Thyroid gland (tissue), 4 donors: ENCODE results near the gene PELI1.

Experiments used
- POLR2A ChIP-seq, 2 donors: fragments of 450-650 bp; IDR thresholded peaks; one replicate each; pipeline ENCODE4 v1.6.1; 2017; ENCODE audit warnings: antibody characterized with exemption in 2 of 2, mild to moderate bottlenecking in 2 of 2, moderate library complexity in 1 of 2
- TF ChIP-seq, protein P1 (sequence below), 6 experiments: fragments of 200-600 bp in 3 of 6; fragments of 450-650 bp in 3 of 6; sonication (generic) in 3 of 6; IDR thresholded peaks; one replicate each; pipeline ENCODE4 v1.5.1; 2016 to 2019; ENCODE audit warnings: antibody characterized with exemption in 6 of 6, mild to moderate bottlenecking in 2 of 6, inconsistent platforms in 1 of 6, moderate library complexity in 1 of 6

GRCh38 chr2:64151476-64151875 is 7.3 kb upstream of the PELI1 start:
- TF ChIP-seq, protein P1, sequence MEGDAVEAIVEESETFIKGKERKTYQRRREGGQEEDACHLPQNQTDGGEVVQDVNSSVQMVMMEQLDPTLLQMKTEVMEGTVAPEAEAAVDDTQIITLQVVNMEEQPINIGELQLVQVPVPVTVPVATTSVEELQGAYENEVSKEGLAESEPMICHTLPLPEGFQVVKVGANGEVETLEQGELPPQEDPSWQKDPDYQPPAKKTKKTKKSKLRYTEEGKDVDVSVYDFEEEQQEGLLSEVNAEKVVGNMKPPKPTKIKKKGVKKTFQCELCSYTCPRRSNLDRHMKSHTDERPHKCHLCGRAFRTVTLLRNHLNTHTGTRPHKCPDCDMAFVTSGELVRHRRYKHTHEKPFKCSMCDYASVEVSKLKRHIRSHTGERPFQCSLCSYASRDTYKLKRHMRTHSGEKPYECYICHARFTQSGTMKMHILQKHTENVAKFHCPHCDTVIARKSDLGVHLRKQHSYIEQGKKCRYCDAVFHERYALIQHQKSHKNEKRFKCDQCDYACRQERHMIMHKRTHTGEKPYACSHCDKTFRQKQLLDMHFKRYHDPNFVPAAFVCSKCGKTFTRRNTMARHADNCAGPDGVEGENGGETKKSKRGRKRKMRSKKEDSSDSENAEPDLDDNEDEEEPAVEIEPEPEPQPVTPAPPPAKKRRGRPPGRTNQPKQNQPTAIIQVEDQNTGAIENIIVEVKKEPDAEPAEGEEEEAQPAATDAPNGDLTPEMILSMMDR (IDR thresholded peaks at IDR 0.05) = no peak
- TF ChIP-seq POLR2A (IDR thresholded peaks at IDR 0.05) = no peak
